ENCODE measurements around the gene HOXA1.

The HOXA1 gene

DNA sequence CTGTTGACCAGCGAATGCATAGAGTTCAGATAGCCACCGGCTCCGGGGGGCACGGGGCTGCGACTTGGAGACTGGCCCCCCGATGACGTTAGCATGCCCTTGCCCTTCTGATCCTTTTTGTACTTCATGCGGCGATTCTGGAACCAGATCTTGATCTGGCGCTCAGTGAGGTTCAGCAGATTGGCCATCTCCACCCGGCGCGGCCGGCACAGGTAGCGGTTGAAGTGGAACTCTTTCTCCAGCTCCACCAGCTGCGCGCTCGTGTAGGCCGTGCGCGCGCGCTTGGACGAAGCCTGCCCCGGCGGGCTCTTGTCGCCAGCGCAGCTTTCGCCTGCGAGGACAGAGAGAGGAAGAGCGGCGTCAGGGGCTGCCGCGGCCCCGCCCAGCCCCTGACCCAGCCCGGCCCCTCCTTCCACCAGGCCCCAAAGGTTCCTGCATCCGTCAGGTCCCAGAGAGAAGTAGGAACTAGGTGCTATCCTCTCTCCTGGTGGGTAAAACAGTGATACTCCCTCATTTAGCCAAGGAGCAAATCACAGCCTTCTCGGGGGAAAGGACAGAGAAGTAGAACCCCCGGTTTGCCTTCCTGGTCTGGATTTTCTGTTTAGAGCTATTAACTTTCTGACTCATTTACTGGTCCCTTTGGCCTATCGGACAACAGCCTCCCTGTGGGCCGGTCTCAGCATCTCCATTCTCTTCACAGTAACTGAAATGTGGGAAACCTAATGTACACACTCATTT is 12.8 kb upstream of the HOXA1 start:
- TF ChIP-seq, protein P1, sequence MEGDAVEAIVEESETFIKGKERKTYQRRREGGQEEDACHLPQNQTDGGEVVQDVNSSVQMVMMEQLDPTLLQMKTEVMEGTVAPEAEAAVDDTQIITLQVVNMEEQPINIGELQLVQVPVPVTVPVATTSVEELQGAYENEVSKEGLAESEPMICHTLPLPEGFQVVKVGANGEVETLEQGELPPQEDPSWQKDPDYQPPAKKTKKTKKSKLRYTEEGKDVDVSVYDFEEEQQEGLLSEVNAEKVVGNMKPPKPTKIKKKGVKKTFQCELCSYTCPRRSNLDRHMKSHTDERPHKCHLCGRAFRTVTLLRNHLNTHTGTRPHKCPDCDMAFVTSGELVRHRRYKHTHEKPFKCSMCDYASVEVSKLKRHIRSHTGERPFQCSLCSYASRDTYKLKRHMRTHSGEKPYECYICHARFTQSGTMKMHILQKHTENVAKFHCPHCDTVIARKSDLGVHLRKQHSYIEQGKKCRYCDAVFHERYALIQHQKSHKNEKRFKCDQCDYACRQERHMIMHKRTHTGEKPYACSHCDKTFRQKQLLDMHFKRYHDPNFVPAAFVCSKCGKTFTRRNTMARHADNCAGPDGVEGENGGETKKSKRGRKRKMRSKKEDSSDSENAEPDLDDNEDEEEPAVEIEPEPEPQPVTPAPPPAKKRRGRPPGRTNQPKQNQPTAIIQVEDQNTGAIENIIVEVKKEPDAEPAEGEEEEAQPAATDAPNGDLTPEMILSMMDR (IDR thresholded peaks at IDR 0.05; ENCODE audit: low read depth, low read length, missing control alignments): no peak
- peak overlapping the region; percentile 32 for H3K4me3 ChIP-seq (ENCODE audit: low read depth, low read length)
- in situ Hi-C loops (cut with HindIII; ENCODE audit: low sequenced_read_pairs): no loop called here
- no peak for DNase-seq (ENCODE audit: low read depth)

DNA sequence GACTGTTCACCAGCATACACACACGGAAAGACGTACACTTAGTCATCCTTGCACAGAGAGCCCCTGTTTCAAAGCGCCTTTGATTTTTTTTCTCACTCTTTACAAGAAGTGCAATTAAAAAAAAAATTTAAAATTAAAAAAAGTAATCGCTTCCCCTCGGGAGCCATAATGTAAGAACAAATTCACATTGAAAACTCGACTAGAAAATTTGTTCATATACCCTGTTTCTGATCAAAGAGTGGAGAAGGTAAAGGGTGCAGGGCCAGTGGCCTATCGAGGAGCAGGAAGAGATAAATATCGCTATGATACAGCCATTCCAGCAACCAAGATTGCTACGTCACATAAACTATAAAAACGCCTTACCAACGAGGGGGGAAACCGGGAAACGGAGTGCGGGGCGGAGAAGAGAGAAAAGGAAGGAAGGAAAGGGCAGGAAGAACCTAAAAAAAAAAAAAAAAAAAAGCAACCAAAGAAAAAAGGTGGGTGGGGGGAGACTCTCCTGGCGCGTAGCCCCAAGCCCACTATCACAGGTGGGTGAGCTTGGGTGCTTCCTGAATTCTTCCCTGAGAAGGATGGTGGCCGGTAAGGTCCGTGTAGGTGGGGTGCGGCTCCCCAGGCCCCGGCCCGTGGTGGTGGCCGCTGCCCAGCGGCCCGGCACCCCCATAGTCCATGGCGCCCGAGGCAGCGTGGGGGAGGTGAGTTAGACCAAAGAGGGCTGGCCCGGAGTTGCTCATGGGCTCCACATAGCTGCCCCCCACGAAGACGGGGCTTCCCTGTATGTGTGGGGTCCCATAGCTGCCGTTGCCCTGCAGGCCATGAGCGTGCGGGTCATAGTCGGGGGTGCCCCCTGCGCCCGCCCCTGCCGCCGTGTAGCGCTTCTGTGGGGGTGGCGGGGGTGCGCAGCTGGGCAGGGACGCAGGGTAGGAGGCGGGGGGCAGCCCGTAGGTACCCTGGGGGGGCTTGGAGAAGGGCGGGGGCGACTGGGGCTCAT is 11.9 kb upstream of the HOXA1 start:
- TF ChIP-seq, protein P1 (IDR thresholded peaks at IDR 0.05; ENCODE audit: low read depth, low read length, missing control alignments): no peak
- in situ Hi-C loops (cut with HindIII; ENCODE audit: low sequenced_read_pairs): no loop called here
- H3K4me3 ChIP-seq (ENCODE audit: low read depth, low read length): peak overlapping the region; percentile 32
- DNase-seq (ENCODE audit: low read depth): no peak

DNA sequence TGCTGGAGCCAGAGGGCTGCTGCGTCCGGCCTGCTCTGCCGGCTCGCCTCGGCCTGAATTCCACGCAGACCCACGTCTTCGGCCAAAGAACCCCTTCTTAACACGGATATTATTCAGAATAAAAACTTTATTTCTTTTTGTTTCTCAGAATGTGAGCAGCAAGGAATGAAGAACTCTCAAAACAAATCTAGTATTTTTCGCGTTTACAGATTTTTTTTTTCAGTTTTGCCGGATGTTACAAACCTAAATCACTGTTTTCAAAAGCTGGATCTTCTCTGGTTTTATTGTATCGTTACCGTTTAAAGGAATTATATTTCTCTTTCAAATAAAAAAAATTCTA is 11.1 kb upstream of the HOXA1 start:
- in situ Hi-C loops (cut with HindIII; ENCODE audit: low sequenced_read_pairs): no loop called here
- H3K4me3 ChIP-seq (ENCODE audit: low read depth, low read length): peak overlapping the region; percentile 32
- TF ChIP-seq, protein P1 (IDR thresholded peaks at IDR 0.05; ENCODE audit: low read depth, low read length, missing control alignments): no peak
- DNase-seq (ENCODE audit: low read depth): no peak

DNA sequence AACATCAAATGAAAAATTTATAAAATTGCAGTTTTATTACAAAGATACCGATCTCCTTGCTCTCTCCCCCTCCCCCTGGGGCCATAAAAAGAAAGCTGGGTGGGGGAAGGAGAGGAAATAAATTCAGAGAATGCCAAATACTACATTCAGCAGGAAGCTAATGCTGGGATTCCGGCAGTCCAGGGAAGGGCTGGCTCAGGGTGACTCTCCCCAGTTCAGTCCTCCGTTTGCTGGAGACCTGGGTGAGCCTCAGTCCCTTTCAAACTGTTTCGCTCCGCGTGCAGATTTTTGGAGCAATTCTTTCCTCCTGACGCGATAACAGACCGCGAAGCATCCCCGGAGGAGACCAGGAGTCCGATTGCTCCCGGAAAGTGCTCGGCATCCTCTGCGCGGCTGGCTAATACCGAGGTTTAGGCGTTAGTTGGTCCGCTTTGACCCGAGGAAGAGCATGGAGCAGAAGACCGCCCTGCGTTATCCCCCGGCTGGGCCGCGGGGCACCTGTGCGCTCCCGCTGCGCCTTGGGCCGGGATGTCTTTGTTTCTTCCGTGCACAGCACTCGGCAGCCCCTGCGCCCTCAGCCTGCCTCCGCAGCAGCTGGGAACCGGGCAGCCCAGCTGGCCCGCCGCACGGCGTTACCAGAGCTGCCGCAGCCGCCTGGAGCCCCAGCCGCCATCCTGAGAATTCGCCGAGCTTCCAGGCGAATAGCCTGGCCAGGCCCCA is 10.5 kb upstream of the HOXA1 start:
- in situ Hi-C loops (cut with HindIII; ENCODE audit: low sequenced_read_pairs): no loop called here
- DNase-seq (ENCODE audit: low read depth): no peak
- TF ChIP-seq, protein P1 (IDR thresholded peaks at IDR 0.05; ENCODE audit: low read depth, low read length, missing control alignments): no peak
- peak overlapping the region; percentile 32 for H3K4me3 ChIP-seq (ENCODE audit: low read depth, low read length)

DNA sequence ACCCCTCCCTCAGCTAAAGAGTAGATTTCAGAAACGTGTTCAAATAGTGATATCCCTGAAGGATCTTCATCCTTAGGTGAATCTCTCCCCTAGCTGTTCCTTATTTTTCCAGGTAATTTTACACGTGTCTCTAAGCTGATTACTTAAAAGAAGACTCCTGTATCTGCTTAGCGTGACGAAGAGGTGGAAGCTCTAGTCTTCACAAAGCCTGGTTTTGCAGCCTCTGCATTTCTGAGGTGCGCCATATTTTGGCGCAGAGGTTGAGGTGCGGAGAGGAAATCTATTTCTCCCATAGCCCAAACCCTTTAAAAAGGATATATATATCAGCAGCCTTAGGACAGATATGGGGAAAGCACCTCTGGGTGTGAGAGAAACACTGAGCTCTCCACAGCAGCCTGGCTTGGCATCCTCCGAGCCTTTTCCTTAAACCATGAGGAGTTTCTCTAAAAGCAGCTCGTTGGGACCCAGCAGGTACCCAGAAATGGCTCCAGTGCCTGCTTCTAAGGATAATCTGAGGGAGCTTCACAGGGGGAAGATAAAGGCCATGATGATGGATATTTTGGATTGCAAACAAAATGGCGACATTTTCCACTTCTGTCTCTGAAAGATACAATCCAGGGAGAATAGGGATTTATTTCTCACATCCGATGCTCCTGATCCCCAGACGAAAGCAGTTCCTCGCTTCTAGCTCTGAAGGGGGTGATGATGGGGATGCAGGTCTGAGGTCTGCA is 9.7 kb upstream of the HOXA1 start:
- peak overlapping the region; percentile 32 for H3K4me3 ChIP-seq (ENCODE audit: low read depth, low read length)
- no peak for DNase-seq (ENCODE audit: low read depth)
- TF ChIP-seq, protein P1 (IDR thresholded peaks at IDR 0.05; ENCODE audit: low read depth, low read length, missing control alignments): no peak
- in situ Hi-C loops (cut with HindIII; ENCODE audit: low sequenced_read_pairs): no loop called here

All from astrocyte of the cerebellum (primary cell).